ENCODE data around the gene EXOSC2. TPM values are rescaled to one million over a fixed set of nuclear protein-coding genes. Genes with fewer than 3 reads are reported as not detected.

The EXOSC2 gene
- total and polyA plus RNA-seq, 2 of the 13 experiments (the other 11 are each of a cell fraction or from before 2014, with no cell fraction given), result 27.5 to 63.8 TPM

- TF ChIP-seq GMEB1 (CRISPR knock-in tag; IDR thresholded peaks at IDR 0.05; ENCODE audit: borderline replicate concordance), result no peak
- TF ChIP-seq ZNF24 (IDR thresholded peaks at IDR 0.05), result no peak
- TF ChIP-seq CEBPB (IDR thresholded peaks at IDR 0.05; ENCODE audit: borderline replicate concordance, low read depth, low read length), result peak; percentile 8; the same call in 1 of the 2 replicates
- no peak for TF ChIP-seq YEATS2 (CRISPR knock-in tag; IDR thresholded peaks at IDR 0.05; ENCODE audit: borderline replicate concordance)
- TF ChIP-seq TBX2 (CRISPR knock-in tag; IDR thresholded peaks at IDR 0.05; ENCODE audit: borderline replicate concordance), result peak; percentile 25; the same call in 1 of the 2 replicates
- TF ChIP-seq UBTF (CRISPR knock-in tag; IDR thresholded peaks at IDR 0.05), result peak; percentile 33
- TF ChIP-seq ZFX (CRISPR knock-in tag; IDR thresholded peaks at IDR 0.05; ENCODE audit: low read depth), result peak; percentile 35
- TF ChIP-seq ZNF333 (CRISPR knock-in tag; IDR thresholded peaks at IDR 0.05; ENCODE audit: borderline replicate concordance), result no peak
- TF ChIP-seq RXRA (CRISPR knock-in tag; IDR thresholded peaks at IDR 0.05), result peak; percentile 44; the same call in 1 of the 2 replicates
- TF ChIP-seq TAF1 (CRISPR knock-in tag; IDR thresholded peaks at IDR 0.05), result no peak
- no peak for TF ChIP-seq RARG (CRISPR knock-in tag; IDR thresholded peaks at IDR 0.05; ENCODE audit: low read depth)
- no peak for TF ChIP-seq ZNF274 (CRISPR knock-in tag; IDR thresholded peaks at IDR 0.05)
- TF ChIP-seq SRSF1 (optimal IDR thresholded peaks at IDR 0.05; ENCODE audit: low read depth, low read length), result no peak
- no peak for TF ChIP-seq SIN3B (IDR thresholded peaks at IDR 0.05; ENCODE audit: low read length)
- TF ChIP-seq HOMEZ (CRISPR knock-in tag; IDR thresholded peaks at IDR 0.05; ENCODE audit: low read depth), result no peak
- TF ChIP-seq ZMYM3 (CRISPR knock-in tag; IDR thresholded peaks at IDR 0.05), result 0 out of 2 replicates have a peak, but pooled peaks have one; percentile 3
- no peak for TF ChIP-seq ZNF83 (CRISPR knock-in tag; IDR thresholded peaks at IDR 0.05; ENCODE audit: borderline replicate concordance)
- TF ChIP-seq MAX (IDR thresholded peaks at IDR 0.05), result no peak
- TF ChIP-seq ZNF350 (CRISPR knock-in tag; IDR thresholded peaks at IDR 0.05; ENCODE audit: borderline replicate concordance, low read depth), result peak; percentile 71; the same call in 1 of the 2 replicates
- TF ChIP-seq HMG20B (CRISPR knock-in tag; conservative IDR thresholded peaks at IDR 0.05), result no peak
- no peak for TF ChIP-seq POLR2G (IDR thresholded peaks at IDR 0.05; ENCODE audit: low read depth, low read length)
- no peak for TF ChIP-seq DDIT3 (CRISPR knock-in tag; IDR thresholded peaks at IDR 0.05)
- TF ChIP-seq ZNF547 (CRISPR knock-in tag; IDR thresholded peaks at IDR 0.05), result no peak; the same call in 1 of the 2 replicates
Measured at GRCh38 chr9:130681769-130682420, 11.7 kb upstream of the EXOSC2 start (continued).
